Retinal pigment epithelial cell (primary cell): ENCODE results near the gene BZW2.
"Not testable (repeated sequence)": the region's sequence is repeated elsewhere in the genome, so short reads cannot be mapped to it uniquely, and the experiment has no call there.

Source experiments
- DNase-seq: peaks from one replicate; pipeline ENCODE4 v3.0.0-alpha.2; 2010; ENCODE audit warnings: low read depth
- H3K4me3 ChIP-seq: 2 replicates; pipeline ENCODE4 v1.5.1; 2011; ENCODE audit warnings: mild to moderate bottlenecking, low read length, control low read depth, moderate library complexity
- CTCF ChIP-seq: conservative IDR thresholded peaks from 2 replicates; pipeline ENCODE4 v1.5.1; 2011; ENCODE audit warnings: low read depth, low read length, control low read depth, inconsistent platforms

The BZW2 gene

DNA sequence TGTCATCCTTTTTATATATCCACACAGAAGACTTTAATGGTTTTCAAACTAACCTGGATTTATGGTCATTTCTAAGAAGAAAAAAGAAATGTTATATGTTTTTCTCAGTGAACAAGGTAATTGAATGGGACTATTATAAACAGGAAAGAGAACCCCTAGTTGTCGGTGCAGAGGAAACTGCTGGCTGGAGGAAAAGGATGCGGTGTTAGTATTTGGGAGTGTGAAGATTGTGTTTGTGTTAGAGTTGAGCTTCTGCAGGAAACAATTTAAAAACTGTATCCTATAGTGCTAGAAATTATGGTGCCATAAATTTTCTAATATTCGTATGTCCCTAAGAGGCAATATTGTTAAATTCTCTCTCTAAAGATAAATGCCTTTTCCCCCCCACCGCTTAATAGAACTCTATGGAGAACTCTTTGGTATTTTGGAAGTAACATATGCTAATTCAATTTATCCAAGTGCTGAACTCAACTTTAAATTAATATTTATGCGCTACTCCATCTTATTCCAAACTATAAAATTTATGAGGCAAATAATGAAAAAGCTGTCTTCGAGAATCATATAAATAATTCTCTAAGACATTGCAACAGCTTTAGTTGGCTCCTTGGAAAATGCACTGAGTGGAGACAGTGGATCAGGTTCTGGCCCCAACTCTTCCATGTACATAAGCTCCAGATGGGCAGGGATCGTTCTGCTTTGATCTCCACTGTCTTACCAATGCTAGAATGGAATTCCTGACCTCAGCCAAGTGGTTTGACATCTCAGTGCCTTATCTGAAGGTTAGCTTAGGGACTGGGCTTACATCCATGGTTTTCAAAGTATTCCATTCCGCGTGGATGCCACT lies 5.6 kb downstream of the BZW2 start:
- H3K4me3 ChIP-seq: no peak overlapping the region

DNA sequence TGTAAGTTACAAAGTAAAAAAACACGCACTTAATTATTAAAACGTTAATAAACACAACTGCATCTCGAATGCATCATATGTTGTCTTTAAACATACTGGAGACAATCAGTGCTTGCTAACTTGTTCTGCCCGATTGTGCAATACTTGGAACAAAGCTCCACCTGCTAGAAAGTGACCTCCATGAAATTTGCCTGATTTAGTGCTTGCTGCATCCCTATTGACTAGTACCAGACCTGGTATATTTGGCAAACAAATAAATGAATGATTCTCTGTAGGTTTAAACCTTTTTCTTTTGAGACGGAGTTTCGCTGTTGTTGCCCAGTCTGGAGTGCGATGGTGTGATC lies 6.2 kb downstream of the BZW2 start:
- H3K4me3 ChIP-seq: no peak overlapping the region
- TF ChIP-seq CTCF: no peak
- no peak for DNase-seq

More for the DNA sequence above, 5.6 kb downstream of the BZW2 start:
- no peak for DNase-seq
- TF ChIP-seq CTCF: no peak

GRCh38 chr7:16652888-16653287 lies 6.9 kb downstream of the BZW2 start:
- no peak for TF ChIP-seq CTCF
- DNase-seq: no peak
- H3K4me3 ChIP-seq: no peak overlapping the region

- no peak for TF ChIP-seq CTCF
- no peak overlapping the region for H3K4me3 ChIP-seq
- DNase-seq: no peak
Measured at GRCh38 chr7:16655394-16655793, 9.4 kb downstream of the BZW2 start.

- no peak for TF ChIP-seq CTCF
- no peak for DNase-seq
- H3K4me3 ChIP-seq: no peak overlapping the region
Measured at GRCh38 chr7:16656141-16656540, 10.2 kb downstream of the BZW2 start.

GRCh38 chr7:16657656-16658279 lies 11.8 kb downstream of the BZW2 start:
- TF ChIP-seq CTCF: peak; percentile 5
- H3K4me3 ChIP-seq: no peak overlapping the region
- no peak for DNase-seq

- H3K4me3 ChIP-seq, DNase-seq: not testable (repeated sequence)
Measured at GRCh38 chr7:16659854-16660497, 14.0 kb downstream of the BZW2 start.
